Esophagus muscularis mucosa (tissue), 4 donors: ENCODE results near the gene TINCR. TPM values are rescaled to one million over a fixed set of nuclear protein-coding genes. Genes with fewer than 3 reads are reported as not detected.

Experiments used
- DNase-seq: peaks from one replicate; pipeline ENCODE4 v3.0.0-alpha.2; 2017; ENCODE audit errors: extremely low spot score
- H3K27ac ChIP-seq, 4 donors: fragments of 200-600 bp; sonication (generic); replicated peaks in 1 of 4; 1 replicate in 3 of 4; 2 replicates in 1 of 4; pipeline ENCODE4 v1.5.1; 2016 to 2019; ENCODE audit warnings: mild to moderate bottlenecking in 1 of 4
- H3K27me3 ChIP-seq, 4 donors: fragments of 200-600 bp; sonication (generic); one replicate each; pipeline versions ENCODE4 v1.5.1 to v1.6.0; 2016 to 2019
- H3K36me3 ChIP-seq, 4 donors: fragments of 200-600 bp; sonication (generic); one replicate each; pipeline ENCODE4 v1.5.1; 2016 to 2019
- H3K4me1 ChIP-seq, 4 donors: fragments of 200-600 bp; sonication (generic); one replicate each; pipeline ENCODE4 v1.5.1; 2016 to 2019
- H3K4me3 ChIP-seq, 4 donors: fragments of 200-600 bp; sonication (generic); 1 replicate in 2 of 4; 2 replicates in 2 of 4; pipeline ENCODE4 v1.5.1; 2016 to 2019; ENCODE audit warnings: mild to moderate bottlenecking in 4 of 4, moderate library complexity in 1 of 4
- H3K9me3 ChIP-seq, 4 donors: fragments of 200-600 bp; sonication (generic); 1 replicate in 3 of 4; 2 replicates in 1 of 4; pipeline ENCODE4 v1.5.1; 2016 to 2019
- EP300 ChIP-seq: sonication (generic); formaldehyde crosslinking; IDR thresholded peaks from one replicate; pipeline ENCODE4 v1.6.1; 2017; ENCODE audit warnings: antibody characterized with exemption
- POLR2A ChIP-seq: fragments of 450-650 bp; IDR thresholded peaks from one replicate; pipeline ENCODE4 v1.6.1; 2017; ENCODE audit warnings: antibody characterized with exemption, moderate library complexity, mild to moderate bottlenecking, low read depth
- POLR2AphosphoS5 ChIP-seq, 2 donors: sonication (generic); formaldehyde crosslinking; IDR thresholded peaks; one replicate each; pipeline ENCODE4 v1.6.1; 2017; ENCODE audit warnings: antibody characterized with exemption in 2 of 2
- WGBS: methylation state at CpG from one replicate; pipeline ENCODE4 v1.1.5; 2018; 5-methylcytosine and 5-hydroxymethylcytosine counted together
- intact Hi-C: fragments of 100-400 bp; cut with DNase I; formaldehyde crosslinking; loops from one replicate; pipeline ENCODE4 v1.15.1; 2023
- total RNA-seq, 4 donors: library from RNA; depleted of rRNA; stranded (reverse); fragments of >200 nt; gene quantifications; one replicate each; pipeline versions ENCODE4 v1.1.0 to v1.2.1, GENCODE V29; 2016
- TF ChIP-seq, protein P1 (sequence below), 3 experiments: fragments of 200-600 bp in 2 of 3; fragments of 450-650 bp in 1 of 3; sonication (generic) in 2 of 3; IDR thresholded peaks; one replicate each; pipeline ENCODE4 v1.5.1; 2017 to 2019; ENCODE audit warnings: antibody characterized with exemption in 3 of 3, mild to moderate bottlenecking in 2 of 3, moderate library complexity in 1 of 3

Gene TINCR
- total RNA-seq, result 1 to 10 TPM in 1 of 4 donors, under 1 TPM in 2, not detected in 1; 0.17 to 2.9 (median 0.33) TPM

DNA sequence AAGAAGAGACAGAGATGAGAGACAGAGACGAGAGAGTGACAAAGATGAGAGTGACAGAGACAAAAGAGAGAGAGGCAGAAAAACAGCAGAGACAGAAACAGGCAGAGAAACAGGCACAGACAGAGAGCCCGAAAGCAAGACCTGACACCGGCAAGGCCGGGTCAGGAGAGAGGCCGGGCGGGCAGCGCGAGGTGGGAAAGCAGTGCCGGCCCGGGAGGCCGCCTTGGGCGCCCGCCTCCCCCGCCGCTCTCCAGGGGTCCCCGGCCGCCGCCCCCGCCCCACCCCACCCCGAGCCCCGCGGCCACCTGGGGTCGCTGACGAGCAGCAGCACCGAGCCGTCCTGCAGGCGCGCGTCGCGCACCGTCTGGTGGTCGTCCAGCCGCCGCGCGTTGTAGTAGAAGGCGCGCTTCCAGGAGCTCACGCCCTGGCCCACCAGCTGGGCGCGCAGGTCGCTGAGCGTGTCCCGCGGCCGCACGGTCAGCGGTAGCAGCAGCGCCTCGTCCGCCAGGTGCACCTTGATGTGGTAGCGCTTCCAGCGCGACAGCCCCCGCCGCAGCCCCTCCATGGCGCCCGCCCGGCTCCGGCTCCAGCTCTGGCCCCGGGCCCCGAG is at the start of gene TINCR:
Gene TINCR, minus strand, starts transcription at position 594 of the 610 bp plus-strand sequence.
- Histone ChIP-seq H3K4me1 (peaks cover 0 to 11% (median 8%) of the 10 kb centered on the region in 4 donors), H3K27ac (no peak within 1 kb of the TSS), H3K27me3 (peaks cover 0 to 76% (median 9%) of the 10 kb centered on the region in 4 donors), H3K4me3 (peak within 1 kb of the TSS; percentile 31 to 55 (median 36)), H3K9me3 (peaks cover 0 to 2% (median 0%) of the 10 kb centered on the region in 4 donors), H3K36me3 (no peaks in the 10 kb centered on the region)
- intact Hi-C loops, result no loop called here
- 32% methylated on average over 15 of the region's 63 CpGs for WGBS
- DNase-seq, result no peak
- TF ChIP-seq, protein P1, sequence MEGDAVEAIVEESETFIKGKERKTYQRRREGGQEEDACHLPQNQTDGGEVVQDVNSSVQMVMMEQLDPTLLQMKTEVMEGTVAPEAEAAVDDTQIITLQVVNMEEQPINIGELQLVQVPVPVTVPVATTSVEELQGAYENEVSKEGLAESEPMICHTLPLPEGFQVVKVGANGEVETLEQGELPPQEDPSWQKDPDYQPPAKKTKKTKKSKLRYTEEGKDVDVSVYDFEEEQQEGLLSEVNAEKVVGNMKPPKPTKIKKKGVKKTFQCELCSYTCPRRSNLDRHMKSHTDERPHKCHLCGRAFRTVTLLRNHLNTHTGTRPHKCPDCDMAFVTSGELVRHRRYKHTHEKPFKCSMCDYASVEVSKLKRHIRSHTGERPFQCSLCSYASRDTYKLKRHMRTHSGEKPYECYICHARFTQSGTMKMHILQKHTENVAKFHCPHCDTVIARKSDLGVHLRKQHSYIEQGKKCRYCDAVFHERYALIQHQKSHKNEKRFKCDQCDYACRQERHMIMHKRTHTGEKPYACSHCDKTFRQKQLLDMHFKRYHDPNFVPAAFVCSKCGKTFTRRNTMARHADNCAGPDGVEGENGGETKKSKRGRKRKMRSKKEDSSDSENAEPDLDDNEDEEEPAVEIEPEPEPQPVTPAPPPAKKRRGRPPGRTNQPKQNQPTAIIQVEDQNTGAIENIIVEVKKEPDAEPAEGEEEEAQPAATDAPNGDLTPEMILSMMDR (IDR thresholded peaks at IDR 0.05), result peak in 1 of 3 experiments; percentile 7
- TF ChIP-seq EP300, result no peak
- no peak for TF ChIP-seq POLR2AphosphoS5 (IDR thresholded peaks at IDR 0.05)

DNA sequence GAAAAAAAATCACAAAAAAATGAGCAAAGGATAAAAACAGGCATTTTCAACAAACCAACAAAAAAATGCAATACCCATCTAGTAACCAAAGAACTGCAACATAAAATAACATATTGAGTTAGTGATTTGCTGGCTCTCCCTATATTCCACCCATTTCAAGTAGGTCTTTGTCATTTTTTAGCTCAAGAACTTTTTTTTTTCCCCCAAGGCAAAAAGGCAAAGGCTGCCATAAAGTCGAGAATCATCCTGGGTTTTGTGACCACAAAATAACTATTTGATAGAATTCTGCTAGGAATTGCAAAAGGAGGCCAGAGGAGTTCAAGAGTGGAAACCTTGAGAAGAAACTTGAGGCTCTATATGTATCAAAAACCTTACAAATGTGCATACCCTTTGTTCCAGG is 49.3 kb upstream of the TINCR start:
- intact Hi-C loops, result no loop called here
- no peaks in the 10 kb centered on the region for H3K27me3 ChIP-seq

DNA sequence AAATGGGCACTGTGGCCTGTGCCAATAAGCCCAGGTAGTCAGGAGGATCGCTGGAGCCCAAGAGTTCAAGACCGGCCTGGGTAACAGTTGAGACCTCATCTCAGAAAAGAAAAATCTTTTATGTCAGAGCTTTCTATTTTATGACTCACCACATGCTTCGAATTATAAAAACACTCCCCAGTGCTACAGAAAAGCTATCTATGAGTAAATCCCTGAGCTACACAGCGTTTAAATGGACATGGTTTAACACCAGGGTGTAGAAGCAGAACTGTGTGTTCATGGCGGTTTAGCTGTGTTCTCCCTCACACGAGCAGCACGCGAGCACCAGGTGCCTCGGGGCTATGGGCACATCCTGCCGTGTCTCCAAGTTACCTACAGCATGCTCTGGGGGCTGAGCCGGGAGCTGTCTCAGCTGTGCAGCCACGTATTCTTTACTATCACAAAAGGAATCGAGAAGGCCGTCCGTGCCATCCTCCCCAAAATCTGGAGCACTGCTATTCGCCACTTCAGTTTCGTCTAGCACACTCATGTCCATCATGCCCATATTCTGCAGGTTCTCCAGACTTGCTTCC is 48.1 kb upstream of the TINCR start:
- no peak for DNase-seq
- H3K4me3 ChIP-seq, result no peak overlapping the region
- no peak overlapping the region for H3K27ac ChIP-seq
- intact Hi-C loops, result no loop called here
- no peaks in the 10 kb centered on the region for H3K9me3 ChIP-seq
- WGBS, result 90% methylated on average over 17 of the region's 17 CpGs
- TF ChIP-seq POLR2AphosphoS5 (IDR thresholded peaks at IDR 0.05), result no peak
- TF ChIP-seq, protein P1 (IDR thresholded peaks at IDR 0.05), result no peak
- no peak for TF ChIP-seq POLR2A
- TF ChIP-seq EP300, result no peak
- peaks cover 48 to 92% (median 82%) of the 10 kb centered on the region in 4 donors for H3K36me3 ChIP-seq
- peaks cover 31 to 38% (median 33%) of the 10 kb centered on the region in 4 donors for H3K4me1 ChIP-seq
- H3K27me3 ChIP-seq, result no peaks in the 10 kb centered on the region

More for the DNA sequence above, 49.3 kb upstream of the TINCR start:
- TF ChIP-seq POLR2AphosphoS5 (IDR thresholded peaks at IDR 0.05) (no peak), EP300 (no peak), POLR2A (no peak)
- TF ChIP-seq, protein P1 (IDR thresholded peaks at IDR 0.05), result no peak
- WGBS, result 92% methylated on average over 1 of the region's 1 CpG
- H3K27ac ChIP-seq, result no peak overlapping the region
- H3K4me3 ChIP-seq, result no peak overlapping the region
- peaks cover 40 to 49% (median 42%) of the 10 kb centered on the region in 4 donors for H3K4me1 ChIP-seq
- no peaks in the 10 kb centered on the region for H3K9me3 ChIP-seq
- no peak for DNase-seq
- peaks cover 44 to 89% (median 78%) of the 10 kb centered on the region in 4 donors for H3K36me3 ChIP-seq

DNA sequence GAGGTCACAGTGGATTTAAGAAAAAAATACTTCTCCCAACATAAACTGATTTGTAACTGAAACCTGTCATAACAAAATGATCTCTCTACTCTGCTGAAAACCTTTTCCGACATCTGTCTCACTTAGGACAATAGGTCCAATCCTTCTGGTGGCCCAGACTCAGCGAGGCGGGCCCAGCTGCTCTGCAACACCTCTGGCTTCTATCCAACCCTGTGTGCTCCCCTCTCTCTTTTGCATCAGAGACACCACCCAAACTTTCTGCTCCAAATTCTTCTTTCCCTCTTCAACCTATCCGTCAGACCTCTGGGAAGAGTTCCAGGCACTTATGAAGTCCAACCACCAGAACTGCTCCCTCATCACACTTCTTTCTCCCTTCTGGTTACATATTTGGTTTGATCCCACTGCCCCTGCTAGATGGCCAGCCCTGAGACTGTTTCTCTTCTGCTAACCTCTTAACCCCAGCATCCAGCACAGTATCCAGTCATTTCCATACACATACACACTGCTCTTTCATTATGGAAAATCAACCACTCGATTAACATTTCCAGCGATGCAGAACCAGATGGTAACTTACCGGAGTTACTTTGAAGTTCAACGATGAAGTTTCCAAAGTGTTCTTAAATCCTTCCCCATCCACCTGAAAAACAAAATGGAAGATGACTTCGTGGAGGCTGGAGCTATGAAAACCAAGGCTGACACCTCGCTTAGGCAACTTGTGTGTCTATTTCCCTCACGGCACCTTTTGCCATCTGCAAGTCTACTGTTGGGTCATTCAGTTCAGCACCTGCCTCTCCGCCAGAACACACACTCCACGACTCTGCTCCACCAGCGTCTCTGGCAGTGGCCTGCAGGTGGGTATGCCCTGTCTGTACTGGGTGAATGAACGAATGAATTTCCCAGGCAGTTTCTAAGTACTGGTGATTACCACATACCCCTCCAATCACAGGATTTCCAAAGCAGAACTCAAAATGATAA is 45.4 kb upstream of the TINCR start:
- no peak for DNase-seq
- Histone ChIP-seq H3K27me3 (no peaks in the 10 kb centered on the region), H3K4me3 (no peak overlapping the region), H3K9me3 (no peaks in the 10 kb centered on the region), H3K36me3 (peaks cover 72 to 93% (median 90%) of the 10 kb centered on the region in 4 donors), H3K27ac (no peak overlapping the region), H3K4me1 (peaks cover 6 to 11% (median 8%) of the 10 kb centered on the region in 4 donors)
- no peak for TF ChIP-seq POLR2AphosphoS5 (IDR thresholded peaks at IDR 0.05)
- TF ChIP-seq, protein P1 (IDR thresholded peaks at IDR 0.05), result no peak
- no peak for TF ChIP-seq EP300
- no peak for TF ChIP-seq POLR2A
- intact Hi-C loops, result no loop called here
- 91% methylated on average over 15 of the region's 15 CpGs for WGBS
